Hematopoietic multipotent progenitor cell treated with erythropoietin and hydrocortisone succinate and interleukin-3 and kit ligand, for 8 days (in vitro differentiated cells): ENCODE data around the gene GPR156.

Experiments
- DNase-seq: peaks from one replicate; pipeline ENCODE4 v3.0.0-alpha.2; 2015

The GPR156 gene

DNA sequence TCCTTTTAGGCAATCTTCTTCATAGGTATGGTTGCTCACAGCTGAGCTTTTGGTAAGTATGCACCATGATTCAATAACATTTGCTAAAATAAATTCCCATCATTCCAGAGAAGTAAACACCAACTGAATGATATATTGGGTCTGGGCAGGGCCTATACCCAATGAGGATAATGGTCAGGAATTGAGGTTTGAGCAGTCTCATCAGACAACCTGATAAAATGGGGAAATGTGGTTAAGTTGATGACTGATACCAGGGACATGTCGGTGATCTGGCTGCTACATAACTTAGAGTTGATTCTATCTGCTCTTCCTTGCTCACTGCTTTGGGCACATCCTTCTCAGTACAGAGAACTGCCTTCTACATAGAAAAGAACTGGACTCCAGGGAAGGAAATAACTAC lies 92.9 kb downstream of the GPR156 start:
- DNase-seq: no peak

DNA sequence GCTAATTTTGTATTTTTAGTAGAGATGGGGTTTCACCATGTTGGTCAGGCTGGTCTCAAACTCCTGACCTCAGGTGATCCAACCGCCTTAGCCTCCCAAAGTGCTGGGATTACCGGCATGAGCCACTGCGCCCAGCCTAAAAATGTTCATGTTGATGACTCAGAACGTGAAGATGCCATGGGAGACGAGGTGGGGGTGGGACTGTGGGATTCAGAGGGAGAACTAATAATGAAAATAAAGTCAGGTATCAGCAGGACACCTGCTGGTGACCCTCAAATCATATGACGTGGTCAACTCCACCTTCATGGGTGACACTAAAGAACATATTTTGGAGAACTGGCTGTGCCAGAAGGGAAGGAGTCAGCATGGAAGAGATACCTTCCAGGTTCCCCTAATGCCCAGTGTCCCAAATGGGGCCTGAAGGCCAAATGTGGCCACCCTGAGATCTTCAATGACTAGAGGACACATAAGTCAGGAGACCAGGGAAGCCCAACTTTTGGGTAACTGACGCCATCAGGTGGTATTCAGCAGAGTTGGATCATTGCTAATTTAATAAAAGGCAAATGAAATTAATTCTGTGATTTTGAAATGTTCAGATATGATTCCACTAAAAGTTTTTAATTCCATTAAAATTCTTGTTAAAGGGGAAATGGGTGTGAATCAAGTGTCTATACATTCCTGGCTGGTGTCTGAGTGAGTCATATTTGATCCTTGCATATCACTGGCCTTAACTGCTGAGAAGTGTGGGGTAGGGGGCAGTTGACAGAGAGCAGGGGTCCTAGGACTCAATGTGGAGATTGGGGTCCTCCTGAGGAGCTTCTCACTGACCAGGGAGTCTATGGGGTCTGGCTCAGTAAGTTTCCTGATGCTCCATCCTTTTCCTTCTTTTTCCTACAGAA lies 102.2 kb downstream of the GPR156 start:
- peak; percentile 42 for DNase-seq

DNA sequence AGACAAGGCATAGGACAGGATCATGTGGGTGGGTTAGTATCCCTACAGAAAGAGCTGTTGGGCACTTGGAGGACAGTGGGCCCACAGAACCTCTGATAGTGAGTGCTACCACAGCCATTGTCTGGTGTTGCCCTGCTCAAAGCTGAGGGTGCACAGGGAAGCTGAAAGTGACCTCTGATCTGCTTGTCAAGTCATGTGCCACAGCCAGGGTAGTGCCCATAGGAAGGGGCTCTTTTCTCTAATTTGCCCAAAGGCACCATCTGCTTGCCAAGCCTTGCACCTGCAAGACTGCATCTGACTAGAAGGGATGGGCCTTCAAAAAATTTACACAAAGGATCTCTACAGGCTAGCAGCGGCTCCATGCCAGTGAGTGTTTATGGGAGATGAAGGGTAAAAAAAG lies 103.4 kb downstream of the GPR156 start:
- no peak for DNase-seq

DNA sequence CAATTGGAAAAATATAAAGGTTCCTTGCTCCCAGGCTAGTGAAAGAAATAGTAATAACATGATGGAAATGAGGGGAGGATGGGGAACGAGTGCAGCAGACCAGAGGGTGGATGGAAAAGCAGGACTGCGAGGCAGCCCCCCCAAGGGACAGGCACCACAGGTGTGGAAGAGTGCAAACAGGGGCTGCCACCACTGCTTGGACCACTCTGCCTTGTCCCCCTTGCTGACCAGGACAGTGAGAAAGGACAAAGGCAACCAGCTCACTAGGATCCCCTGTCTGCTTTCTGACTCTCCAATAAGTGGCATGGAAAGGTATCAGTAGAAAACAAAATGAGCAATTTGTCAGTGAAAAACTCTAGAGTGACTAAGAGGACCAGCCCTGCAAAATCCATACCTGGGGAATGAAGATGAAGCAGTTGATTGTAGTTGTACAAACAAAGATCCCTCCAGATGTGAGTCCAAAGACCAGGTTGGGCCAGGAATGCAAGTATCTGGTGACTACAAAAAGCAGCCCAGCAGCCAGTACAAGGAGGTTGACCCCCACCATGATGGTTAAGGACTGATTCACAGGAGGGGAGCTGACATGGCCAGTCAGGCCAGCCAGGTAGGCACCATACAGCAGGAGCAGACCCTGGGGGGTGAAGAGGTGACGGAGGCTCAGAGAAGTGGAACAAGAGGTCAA lies 104.2 kb downstream of the GPR156 start:
- DNase-seq: no peak

DNA sequence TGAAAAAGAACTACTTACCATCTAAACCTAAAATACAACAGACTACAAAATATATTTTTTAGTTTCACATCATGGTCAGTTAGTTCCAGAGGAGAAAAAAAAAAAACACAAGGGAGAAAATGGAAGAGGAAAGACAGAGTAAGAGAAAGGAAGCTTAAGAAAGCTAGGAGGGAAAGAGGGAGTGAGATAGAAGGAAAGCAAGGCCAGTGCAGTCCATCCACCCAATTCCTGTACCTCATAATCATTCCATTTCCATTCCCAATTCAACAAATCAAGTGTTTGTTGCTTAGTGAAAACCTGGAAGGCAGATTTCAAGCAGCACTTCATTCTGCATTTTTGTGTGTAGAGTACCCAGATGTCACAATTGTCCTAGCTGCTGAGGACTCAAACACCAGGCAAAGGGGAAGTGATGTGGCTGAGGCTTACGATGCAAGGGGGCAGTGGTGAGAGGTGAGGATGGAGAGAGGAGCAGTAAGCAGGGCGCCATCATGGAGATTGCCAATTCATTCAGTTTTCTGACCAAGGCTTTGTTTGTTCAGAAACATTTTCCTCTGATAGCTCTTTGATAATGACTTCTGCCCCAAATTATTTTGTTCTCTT lies 107.2 kb downstream of the GPR156 start:
- no peak for DNase-seq

DNA sequence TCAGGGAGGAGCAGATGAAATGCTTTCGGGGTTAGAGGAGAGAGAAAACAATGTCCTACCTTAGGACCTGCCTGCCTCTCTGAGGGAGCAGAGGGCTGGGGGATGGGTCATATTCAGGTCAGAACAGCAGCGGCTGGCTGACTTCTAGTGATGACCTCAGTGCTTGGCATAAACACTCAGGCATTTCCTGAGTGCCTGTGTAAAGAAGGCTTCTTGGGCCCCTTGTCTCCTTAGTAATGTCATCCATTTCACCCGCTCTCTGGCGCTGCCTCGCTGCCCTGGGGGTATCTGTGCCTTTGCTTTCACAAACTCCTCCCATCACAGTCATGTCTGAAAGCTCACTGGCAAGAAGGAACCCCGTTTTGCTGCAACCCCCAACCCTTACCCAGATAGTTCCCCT lies 107.9 kb downstream of the GPR156 start:
- DNase-seq: no peak

DNA sequence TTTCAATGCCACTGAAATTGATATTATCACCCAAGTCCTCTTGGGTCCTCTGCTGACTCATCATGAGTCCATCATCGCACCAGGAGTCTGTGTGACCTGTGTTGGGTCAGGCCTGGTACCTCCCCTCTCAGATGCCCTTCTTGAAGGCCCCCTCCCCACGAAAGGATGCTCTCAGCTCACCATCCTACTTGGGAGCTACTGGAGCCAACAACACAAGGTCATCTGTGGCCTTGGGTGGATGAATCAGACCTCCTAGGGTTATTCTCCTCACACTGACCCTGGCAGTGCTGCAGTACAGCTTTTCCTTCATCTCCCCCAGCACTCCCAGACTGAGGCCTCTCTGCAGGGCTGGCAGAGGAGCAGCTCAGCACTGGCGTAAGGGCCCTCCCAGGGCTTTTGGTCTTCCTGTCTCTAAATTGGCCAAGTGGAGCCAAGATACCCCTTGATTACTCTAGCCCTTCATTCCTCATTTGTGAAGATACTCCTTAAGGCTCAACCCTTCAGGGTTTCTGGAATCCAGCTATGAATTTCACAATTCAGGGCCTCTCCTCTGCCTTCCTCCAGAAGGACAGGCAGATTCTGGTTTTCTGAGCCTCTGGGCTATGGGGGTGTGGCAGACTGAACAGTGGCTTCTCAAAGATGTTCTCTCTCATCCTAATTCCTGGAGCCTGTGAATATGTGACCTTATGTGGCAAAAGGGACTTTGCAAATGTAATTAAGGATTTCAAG lies 110.0 kb downstream of the GPR156 start:
- no peak for DNase-seq

GRCh38 chr3:120173056-120173675 lies 111.9 kb downstream of the GPR156 start:
- DNase-seq: no peak

DNA sequence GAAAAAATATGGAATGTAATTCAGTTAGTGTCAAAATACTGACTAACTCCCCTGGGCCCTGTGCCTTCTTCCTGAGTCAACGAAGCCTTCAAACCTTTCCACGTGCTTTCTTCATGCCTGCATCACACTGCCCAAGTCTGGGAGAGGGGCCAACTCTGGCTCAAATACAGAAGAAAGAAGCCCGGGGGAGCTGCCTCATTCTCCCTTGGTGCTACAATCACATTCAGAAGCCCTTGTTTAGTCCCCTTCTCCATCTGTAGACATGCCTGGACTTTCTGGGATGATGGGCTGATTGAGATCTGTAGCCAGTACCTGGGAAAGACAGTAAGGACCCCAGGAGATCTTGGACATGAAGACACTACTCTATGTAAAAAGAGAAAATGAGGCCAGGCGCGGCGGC lies 113.0 kb downstream of the GPR156 start:
- no peak for DNase-seq

DNA sequence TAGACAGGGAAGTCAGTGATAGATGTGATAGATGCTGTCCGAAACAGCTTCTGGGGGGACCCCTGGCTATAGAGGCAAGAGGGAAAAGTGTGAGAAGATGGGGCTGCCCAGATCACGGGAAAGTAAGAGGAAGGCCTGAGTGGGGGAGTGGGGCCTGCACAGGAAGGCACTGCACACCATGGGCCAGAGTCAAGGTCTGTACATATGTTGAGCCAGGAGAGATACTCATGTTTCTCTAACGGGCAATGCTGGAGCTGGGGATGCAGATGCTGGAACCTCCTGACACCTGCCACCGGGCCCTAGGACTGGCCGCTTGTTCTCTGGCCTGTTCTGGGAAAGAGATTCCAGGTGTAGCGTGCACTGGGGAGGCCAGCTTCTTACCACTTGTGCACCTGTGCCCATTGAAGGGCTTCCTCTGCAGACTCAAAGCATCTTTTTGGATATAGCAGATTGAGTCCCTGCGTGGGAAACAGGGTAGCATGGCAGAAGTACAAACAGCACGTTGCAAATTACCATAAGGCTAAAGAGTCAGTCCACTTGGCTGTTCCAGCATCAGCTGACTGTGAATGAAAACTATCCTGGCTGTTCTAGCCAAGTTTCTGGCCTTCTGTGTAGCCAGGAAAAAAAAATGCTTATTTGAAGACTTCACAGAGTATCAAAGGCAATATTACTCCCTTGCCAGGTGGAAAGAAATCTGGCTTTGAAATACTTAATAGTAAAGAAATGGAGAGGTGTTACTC lies 113.7 kb downstream of the GPR156 start:
- DNase-seq: no peak

DNA sequence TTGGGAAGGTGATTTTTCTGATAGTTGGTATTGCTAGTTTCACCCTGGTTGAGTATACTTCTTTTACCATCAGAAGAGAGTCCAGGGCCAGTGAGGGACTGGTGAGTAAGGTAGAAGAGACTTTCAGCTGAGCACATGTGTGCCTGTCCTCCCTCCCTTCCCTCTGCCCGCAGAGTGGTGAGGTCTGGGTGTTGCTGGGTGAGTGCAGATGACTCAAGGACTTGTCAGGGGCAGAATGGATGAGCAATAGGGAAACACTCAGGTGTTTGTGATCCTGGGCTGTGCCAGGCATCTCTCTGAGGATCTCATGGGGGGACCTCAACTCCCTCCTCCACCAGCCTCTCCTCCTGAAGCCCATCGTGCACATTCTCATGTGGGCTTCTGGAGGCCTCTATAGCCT lies 114.8 kb downstream of the GPR156 start:
- DNase-seq: no peak

DNA sequence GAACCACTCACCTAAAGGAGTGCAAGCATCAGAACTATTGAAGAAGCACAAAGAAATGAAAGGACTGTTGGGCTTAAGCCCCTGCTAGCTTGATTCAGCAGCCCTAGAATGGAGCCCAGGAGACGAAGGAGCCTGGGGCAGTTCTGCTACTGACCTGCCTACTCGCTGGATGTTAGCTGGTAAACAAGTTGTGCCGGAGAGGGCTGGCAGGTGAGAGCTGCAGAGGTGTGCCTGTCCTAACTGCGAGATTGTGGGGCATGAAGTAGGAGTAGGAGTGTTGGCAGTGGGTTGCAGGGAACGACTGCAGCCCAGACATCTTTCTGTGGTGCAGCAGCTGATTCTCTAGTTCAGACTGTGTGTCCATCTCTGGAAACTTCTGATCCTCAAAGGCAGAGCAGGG lies 115.6 kb downstream of the GPR156 start:
- DNase-seq: no peak

DNA sequence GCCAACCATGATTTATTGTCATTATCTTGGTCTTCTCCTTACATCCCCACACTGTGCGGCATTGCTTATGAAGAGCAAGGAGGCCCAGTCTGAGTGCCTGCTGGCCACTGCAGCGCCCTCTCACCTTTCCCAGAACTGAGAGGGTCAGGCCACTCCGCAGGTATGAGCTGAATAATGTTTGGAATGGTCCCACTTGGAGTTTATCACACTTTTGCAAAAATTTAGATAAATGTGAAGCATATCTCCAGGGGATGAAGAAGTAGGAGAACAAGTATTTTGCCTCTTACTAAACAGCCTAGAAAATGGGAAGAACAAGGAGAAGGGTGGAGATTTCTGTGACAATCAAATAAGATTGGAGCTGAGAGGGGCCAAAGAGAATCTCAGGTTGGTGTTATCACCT lies 116.4 kb downstream of the GPR156 start:
- DNase-seq: no peak

DNA sequence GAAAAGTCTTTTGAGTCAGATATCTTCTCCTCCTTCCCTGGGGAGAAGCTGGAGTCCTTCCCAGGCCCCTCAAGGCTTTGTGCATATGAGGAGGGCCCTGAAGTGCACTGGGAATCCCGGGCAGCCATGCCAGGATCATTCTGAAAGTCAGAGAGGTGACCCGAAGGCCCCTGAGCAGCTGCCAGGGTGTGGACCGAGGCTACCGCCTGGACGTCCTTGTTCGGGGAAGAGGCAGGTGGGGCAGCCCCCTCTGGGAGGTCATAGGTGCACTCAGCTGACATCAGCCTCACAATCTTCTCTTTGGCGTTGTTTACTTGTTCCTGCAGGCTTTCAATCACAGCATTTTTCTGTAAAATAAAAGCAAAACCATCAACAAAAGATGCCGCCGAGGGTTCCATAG lies 117.0 kb downstream of the GPR156 start:
- DNase-seq: no peak

DNA sequence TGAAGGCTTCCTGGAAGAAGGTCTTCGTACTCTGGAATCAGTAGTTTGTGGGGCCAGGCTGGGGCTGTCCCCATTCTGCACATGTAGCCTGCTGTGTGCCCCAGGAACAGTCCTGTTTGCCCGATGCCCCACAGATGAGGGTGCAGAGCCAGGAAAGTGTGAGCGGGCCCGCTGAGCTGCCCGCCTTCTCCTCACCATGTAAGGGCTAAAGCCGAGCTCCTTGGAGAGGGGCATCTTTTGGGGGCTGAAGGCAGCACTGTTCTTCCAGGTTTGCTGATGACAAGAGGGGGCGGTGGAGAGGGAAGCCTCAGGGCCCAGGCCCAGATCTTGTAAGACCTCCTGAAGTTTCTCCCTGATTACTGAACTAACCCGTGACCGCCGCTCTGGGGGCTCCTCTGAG lies 117.5 kb downstream of the GPR156 start:
- DNase-seq: no peak

- DNase-seq: no peak
Observed at GRCh38 chr3:120163816-120164215, 121.2 kb downstream of the GPR156 start.

DNA sequence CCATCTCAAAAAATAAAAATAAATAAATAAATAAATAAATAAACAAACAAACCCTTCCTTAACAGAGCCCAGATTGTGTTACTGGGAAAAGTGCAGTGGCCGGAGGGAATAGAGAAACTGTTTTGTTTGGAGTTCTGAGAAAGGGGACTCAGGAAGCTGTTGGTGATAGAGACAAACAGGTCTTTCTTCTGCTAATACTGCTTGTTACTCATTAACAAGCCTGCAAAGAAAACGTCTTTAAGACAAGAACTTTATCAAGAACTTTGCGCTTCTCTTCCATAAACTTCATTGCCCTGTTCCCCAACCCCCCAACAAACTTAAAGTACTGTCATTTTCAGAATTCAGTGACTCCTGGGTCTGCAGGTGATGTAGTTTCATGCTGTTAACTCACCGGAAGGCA lies 122.0 kb downstream of the GPR156 start:
- DNase-seq: no peak

DNA sequence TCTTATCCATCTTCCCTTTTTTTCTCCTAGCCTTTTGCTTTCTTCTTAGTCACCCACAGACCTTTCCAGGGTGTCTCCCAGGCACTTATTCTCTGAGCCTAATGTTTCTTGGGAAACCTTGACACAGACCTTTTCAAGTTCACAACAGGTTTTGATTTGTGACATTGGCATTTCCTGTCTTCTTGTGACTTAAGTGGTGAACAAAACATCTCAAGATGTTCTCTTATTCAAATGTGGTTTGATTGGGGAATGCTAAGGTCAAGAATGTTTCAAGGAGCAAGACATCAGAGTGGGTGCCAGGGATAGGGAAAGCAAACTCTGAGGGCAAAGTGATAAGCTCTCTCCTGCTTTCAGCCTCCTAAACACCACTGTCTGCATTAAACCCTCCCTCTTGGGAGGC lies 122.6 kb downstream of the GPR156 start:
- DNase-seq: no peak

DNA sequence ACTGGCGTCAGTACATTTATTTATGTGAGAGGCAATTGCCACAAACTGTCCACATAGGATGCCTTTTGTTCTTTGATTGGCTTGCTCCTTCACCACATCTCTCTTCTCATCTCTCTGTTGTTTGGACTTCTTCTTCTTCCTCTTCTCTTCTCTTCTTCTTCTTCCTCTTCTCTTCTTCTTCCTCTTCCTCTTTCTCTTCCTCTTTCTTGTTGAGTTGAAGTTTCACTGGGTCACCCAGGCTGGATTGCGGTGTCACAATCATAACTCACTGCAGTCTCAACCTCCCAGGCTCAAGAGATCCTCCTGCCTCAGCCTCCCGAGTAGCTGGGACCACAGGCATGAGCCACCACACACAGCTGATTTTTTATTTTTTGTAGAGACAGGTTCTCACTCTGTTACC lies 123.1 kb downstream of the GPR156 start:
- DNase-seq: no peak

DNA sequence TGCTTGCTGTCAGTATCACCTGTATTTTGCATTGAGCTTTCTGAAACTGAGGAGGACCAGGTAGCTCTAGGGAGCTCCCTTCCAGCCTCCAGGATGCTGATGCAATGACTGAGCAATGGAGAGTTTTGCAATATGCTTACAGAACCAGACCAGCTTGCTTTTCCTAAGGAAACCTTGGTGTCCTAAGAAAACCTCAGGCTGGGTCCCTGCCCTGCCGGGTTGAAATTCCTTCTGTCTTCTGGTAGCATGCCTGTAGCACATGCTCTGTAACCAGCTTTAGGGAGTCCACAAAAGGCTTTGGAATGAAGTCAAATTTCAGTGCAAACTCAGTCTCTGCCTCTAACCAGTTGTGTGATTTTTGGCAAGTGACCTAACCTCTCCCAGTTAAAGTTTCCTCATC lies 125.0 kb downstream of the GPR156 start:
- DNase-seq: no peak

DNA sequence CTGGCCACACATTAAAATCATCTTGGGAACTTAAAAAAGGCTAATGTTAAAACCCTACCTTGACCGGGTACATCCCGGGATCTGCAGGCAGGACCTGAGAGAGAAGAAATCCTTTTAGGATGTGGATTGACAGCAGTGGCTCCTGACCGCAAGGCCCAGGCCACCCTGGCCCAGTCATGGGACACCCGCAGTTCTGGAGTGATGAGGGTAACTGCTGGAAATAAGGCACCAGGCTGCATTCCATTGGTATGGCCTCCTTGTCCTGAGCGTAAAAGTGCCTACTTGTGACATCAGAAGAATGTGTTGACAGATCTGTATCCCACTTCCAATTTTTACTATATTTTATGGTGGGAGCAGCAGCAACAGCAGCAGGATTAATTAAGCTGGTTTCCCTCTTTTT lies 127.3 kb downstream of the GPR156 start:
- no peak for DNase-seq

DNA sequence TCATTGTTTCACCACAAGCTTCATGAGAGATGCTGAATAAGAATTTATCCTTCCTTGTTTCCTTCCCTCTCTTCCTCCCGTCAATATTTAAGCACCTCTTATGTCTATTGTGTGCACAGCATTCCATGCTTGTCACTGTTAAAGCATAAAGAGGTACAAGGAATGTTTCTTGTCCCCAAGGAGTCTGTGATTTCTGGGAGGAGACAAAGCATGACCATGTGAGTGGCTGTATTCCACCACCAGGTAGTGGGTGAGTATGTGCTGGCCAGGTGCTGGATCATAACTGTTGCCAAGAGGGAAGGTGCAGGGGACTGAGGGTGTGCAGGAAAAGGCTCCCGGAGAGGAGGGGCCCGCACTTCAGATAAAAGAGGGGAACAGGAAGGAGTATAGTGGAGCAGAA lies 127.9 kb downstream of the GPR156 start:
- no peak for DNase-seq
